HG03565 (cell line): ENCODE results near the gene NUP85.
"Not testable (repeated sequence)": the region's sequence is repeated elsewhere in the genome, so short reads cannot be mapped to it uniquely, and the experiment has no call there.

ENCODE experiments used
- ATAC-seq: cut with Tn5 transposase; IDR thresholded peaks from one replicate; pipeline ENCODE4 v1.9.1; 2021; ENCODE audit warnings: mild to moderate bottlenecking, moderate library complexity; ENCODE audit not compliant: unreplicated experiment

NUP85 gene

GRCh38 chr17:75205037-75205792 is at the start of gene NUP85:
TSS of gene NUP85 (plus strand) at chr17:75205679. CDS start at chr17:75205762, 83 bp downstream.
- peak; percentile 66 for ATAC-seq

- ATAC-seq, result not testable (repeated sequence)
Observed at GRCh38 chr17:75158480-75158879, 47.0 kb upstream of the NUP85 start.

- ATAC-seq, result no peak
Observed at GRCh38 chr17:75159196-75160031, 46.1 kb upstream of the NUP85 start.

- ATAC-seq, result no peak
Observed at GRCh38 chr17:75160211-75160610, 45.3 kb upstream of the NUP85 start.

GRCh38 chr17:75163074-75163473 is 42.4 kb upstream of the NUP85 start:
- no peak for ATAC-seq

GRCh38 chr17:75164606-75165005 is 40.9 kb upstream of the NUP85 start:
- not testable (repeated sequence) for ATAC-seq

GRCh38 chr17:75168998-75169397 is 36.5 kb upstream of the NUP85 start:
- no peak for ATAC-seq

- ATAC-seq, result no peak
Observed at GRCh38 chr17:75173526-75173925, 32.0 kb upstream of the NUP85 start.

GRCh38 chr17:75174996-75175395 is 30.5 kb upstream of the NUP85 start:
- no peak for ATAC-seq

- no peak for ATAC-seq
Observed at GRCh38 chr17:75176625-75177024, 28.9 kb upstream of the NUP85 start.

- ATAC-seq, result no peak
Observed at GRCh38 chr17:75178453-75178852, 27.0 kb upstream of the NUP85 start.

- no peak for ATAC-seq
Observed at GRCh38 chr17:75181110-75181509, 24.4 kb upstream of the NUP85 start.

- ATAC-seq, result peak; percentile 6
Observed at GRCh38 chr17:75181608-75182318, 23.7 kb upstream of the NUP85 start.

- no peak for ATAC-seq
Observed at GRCh38 chr17:75182319-75182568, 23.2 kb upstream of the NUP85 start.

- peak; percentile 75 for ATAC-seq
Observed at GRCh38 chr17:75182569-75183436, 22.7 kb upstream of the NUP85 start, which contains the start of gene SUMO2. TSS of gene SUMO2 (minus strand) at chr17:75182959. CDS start at chr17:75182834, 125 bp downstream.

GRCh38 chr17:75183999-75184884 is 21.2 kb upstream of the NUP85 start:
- ATAC-seq, result no peak

- no peak for ATAC-seq
Observed at GRCh38 chr17:75188614-75189013, 16.9 kb upstream of the NUP85 start.

- no peak for ATAC-seq
Observed at GRCh38 chr17:75191584-75191983, 13.9 kb upstream of the NUP85 start.

GRCh38 chr17:75194879-75195278 is 10.6 kb upstream of the NUP85 start:
- ATAC-seq, result no peak
